GOT3 (cell line): Measurements from ENCODE around the gene TMEM213.

ENCODE experiments used
- DNase-seq: peaks from one replicate; lab custom pipeline; 2025; ENCODE audit warnings: mixed read lengths; lab: John Stamatoyannopoulos, UW

The TMEM213 gene

DNA sequence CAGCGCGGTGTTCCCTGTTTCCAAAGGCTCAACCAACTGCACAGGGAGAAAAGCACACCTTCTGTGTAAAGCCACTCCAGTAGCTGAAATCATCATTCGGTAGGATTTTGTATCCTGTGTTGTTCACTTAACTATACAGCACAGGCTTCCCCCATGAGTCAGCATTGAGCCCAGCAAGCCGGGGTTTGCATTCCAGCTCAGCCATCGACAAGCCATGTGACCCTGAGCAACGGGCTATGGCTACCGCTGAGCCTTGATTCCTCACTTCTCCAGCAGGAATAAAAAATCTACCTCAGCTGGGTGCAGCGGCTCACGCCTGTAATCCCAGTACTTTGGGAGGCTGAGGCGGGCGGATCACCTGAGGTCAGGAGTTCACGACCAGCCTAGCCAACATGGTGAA is 44.3 kb downstream of the TMEM213 start:
- DNase-seq: no peak

DNA sequence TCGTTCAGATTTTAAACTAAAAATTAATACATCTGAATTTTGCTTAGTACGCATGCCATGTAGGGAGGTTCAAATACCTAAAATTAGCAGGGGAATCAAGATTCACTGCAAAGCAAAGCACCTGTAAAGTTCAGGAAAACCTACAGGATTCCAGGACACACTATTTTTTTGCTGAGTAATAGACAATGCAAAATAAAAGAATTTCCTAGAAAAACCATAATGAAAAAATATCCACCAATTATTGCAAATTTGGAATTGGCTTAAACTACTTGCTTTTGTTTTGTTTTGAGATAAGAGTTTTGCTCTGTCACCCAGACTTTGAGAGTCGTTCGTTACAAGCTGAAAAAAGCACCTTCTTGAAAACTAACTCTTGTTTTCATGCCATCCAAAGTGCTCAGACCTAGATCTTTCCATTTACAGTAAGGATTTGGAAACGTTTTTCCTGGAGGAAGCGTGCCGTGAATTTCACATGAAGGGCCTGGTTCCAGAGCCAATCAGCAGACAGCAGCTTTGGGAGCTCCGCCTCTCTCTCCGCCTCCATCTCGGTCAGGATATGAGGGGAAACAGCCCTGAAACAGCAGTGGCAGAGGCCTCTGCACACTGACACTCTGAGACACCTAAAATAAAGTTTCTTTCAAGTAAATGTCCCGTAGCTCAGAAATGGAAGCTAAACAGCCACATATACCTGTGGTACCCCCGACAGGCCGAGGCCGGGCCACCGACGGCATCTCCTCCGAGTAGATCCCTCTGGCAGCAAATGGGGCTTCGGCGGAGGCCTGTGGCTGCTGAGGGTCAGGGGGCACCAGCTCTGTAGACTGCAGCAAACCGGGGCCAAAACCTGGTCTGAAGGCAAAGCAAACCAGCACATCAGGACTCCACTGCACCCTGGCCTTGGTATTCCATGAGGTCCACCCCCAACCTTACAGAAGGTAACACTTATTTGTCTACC is 46.1 kb downstream of the TMEM213 start:
- DNase-seq: no peak

DNA sequence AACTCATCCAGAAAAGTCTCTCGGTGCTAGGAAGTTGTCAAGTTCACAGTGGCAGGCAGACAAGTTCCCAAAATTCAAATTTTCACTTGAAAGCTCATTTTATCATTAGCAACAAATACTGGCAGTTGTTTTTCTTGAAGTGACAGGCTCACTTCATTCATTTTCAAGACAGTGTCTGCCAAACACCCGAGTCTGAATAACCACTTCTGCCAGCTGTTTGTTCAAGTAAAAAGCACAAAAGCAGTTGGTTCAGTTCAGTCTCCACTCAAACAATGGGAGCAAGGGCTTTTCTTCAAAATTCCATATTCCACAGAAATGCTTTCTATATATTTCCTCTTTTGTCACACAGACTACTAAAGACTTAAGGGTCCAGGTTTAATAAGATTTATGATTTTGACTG is 47.9 kb downstream of the TMEM213 start:
- no peak for DNase-seq

DNA sequence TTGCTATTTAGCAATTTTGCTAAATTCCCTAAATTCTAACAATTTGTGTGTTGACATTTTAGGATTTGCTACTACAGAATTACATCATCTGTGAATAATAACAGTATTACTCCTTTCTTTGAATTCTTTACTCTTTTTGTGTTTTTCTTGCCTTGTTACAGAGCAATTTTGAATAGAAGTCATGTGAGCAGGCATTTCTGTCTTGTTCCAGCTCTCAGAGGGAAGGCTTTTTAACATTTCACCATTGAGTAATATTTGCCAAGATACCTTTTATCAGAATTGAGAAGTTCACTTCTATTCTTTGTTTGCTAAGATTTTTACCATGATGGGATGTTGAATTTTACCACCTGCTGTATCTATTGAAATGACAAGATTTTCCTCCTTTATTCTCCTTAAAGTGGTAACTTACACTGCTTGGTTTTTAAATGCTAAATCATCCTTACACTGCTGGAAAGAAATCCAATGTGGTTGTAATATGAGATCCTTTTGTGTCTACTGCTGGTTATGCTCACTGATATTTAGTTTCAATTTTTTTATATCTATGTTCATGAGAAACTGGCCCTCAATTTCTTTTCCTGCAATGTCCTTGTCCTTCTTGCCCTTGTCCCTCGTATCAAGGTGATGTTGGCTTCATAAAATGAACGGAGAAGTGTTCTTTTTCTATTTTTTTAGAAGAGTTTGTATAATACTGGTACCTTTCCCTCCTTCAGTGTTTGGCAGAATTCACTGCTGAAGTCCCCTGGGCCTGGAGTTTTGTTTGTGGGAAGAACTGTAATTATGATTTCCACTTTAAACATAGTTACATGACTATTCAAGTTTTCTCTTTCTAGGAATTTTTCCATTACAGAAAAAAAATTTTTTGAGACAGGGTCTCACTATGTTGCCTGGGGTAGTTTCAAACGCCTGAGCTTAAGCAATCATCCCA is 50.5 kb downstream of the TMEM213 start:
- no peak for DNase-seq

DNA sequence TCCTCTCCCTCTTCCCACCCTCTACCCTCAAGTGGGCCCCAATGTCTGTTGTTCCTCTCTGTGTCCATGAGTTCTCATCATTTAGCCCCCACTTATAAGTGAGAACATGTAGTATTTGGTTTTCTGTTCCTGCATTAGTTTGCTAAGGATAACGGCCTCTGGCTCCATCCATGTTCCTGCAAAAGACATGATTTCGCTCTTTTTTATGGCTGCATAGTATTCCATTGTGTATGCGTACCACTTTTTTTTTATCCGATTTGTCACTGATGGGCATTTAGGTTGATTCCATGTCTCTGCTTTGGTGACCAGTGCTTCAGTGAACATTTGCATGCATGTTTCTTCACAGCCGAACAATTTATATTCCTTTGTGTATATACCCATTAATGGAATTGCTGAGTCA is 51.9 kb downstream of the TMEM213 start:
- no peak for DNase-seq

DNA sequence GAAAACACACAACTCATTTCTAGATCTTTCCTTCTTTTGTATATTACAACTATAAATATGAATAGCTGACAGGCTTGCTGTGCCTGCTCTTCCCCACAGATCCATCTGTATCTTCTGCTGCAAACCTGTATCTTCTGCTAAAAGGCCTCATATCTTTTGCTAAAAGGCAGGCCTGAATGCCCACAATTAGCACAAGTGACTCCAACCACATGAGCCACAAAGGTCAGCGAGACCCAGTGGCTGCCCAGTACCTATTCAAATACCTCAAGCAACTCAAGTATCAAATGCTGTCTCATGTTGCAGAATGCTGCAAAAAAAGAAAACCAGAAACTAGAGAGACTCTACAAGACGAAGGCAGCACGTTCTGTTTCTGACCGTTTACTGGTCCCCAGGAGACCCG is 54.7 kb downstream of the TMEM213 start:
- DNase-seq: no peak

DNA sequence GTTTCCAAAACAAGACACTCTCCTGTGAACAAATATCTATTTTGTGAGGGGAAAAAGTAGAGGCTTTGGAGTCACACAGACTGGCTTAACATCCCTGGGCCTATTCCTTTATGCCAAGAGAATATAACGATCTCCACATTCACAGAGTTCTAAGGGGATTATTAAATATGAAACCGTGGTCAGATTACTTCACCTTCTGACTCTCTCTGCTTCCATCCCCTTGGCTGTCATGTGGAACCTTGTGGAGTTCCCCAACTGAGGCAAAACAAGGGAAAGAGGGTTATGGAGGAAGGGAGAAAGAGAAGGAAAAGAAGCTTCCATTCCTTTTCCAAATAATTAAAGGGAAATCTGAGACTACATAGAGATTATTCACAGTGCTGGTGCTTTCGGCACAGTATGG is 55.7 kb downstream of the TMEM213 start:
- DNase-seq: no peak

DNA sequence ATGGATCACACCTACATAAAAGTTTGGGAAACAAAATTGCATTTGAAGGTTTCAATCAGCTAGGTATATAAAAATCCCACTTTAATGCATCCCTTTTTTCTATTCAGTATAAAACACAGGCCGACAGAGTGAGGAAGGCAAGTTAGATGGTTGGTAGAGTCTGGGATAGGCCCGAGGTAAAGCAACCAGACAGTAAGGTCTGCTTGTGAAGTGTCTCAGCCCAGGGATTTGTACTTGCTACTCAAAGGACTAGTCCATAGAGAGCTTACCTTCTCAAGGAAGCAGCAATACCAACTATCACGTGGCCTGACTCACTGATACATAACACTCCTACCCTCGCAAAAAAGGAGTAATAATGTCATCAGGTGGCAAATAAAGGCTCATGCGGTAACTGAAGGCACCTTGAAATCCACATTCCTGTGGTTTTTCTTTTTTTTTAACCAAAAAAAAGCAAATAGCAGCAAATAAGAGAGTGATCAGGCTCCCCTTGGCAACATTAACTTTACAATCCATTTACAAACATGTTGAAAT is 56.4 kb downstream of the TMEM213 start:
- DNase-seq: no peak

DNA sequence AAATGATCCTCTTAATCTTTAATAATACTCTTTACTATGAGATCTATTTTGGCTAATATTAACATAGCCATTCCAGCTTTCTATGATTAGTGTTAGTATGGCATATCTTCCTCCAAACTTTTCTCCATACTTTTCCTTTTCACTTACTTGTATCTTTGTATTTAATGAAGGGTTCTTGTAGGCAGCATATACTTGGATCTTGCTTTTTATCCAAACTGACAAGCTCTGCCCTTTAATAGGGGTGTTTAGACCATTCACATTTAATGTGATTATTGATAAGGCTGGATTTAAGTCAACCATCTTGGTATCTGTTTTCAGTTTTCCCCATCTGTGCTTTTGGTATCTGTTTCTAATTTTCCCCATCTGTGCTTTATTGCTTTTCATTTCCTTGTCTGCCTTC is 59.9 kb downstream of the TMEM213 start:
- no peak for DNase-seq

DNA sequence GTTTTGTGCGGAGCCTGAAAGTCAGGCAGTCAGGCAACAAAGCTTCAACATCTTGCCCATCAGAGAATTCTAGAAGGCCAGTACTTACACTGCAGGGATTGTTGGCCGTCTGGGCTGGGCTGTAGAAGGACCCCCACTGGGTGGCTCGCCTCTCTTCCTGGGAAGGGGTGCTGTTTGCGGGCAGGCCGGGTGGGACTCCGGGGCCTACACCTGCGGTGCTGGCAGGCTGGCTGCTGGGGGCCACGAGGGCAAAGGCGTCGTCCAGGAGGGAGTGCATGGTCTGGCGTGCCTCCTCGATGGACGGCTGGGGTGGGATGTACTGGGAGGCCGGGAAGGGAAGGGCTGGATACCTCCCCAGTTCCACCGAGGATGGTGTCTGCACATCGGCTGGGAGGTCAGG is 63.3 kb downstream of the TMEM213 start:
- no peak for DNase-seq

DNA sequence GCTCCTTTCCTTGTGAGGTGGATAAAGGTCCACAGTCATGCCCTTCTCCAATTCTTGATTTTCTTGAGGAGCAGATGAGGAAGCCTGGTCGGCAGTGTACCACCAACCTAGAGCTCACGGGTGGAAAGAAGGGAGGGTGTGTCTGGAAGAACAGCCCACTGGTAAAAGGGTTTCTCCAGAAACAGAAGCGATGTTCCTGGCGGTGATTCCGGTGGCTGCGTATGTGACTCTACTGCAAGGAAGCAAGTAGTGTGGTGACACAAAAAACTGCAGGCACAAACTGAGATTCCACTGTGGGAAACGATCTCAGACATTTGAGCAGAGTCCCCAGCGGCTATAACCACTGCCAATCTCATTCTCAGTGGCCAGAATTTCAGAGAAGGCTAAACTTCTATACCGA is 66.1 kb downstream of the TMEM213 start:
- no peak for DNase-seq

DNA sequence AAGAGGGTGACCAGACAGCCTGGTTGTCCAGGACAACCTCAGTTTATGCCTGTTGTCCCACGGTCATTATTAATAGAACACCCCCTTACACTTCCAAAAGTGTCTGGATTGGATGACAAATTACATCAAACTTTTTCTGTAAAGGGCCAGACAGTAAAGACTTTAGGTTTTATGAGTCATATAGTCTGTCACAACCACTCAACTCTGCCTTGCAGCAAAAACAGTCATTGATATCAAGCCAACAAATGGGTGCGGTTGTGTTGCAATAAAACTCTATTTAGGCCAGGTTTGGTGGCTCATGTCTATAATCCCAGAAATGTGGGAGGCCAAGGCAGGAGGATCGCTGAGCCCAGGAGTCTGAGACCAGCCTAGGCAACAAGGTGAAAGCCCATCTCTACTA is 66.9 kb downstream of the TMEM213 start:
- DNase-seq: no peak

DNA sequence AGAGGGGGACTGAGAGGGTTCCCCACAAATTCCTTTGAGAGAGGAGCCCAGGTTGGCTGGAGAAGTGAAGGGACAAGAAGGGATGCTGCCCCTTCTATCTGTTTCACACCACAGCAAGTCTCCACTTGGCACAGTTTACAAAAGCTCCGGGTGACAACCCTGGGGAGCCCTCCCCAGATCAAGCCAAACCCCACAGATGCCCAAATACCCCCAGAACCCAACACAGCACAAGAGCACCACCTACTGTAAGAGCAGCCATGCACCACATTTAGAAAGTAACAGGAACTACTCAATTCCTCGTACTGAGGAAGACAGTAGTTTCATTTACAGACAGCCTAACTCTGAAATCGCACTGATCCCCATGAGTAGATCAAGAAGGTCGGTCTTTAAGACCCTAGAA is 68.0 kb downstream of the TMEM213 start:
- DNase-seq: no peak

DNA sequence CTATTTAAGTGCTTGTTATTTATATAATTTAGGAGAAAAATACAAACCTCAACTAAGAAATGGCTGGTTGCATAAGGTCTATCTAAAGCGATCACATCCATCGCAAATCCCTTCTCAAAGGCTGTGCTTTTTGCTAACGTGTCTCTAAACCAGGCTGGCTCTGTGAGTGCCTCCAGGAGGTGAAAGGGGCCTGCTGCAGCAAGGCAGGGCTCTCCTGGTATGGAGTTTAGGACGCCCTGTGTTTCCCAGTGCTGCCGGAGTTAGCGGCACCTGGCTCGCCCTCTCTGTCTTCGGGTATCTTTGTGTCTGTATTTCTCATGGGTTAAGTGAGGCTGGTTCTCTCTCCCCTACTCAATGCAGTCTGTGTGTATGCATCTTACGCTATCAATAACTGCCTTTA is 68.6 kb downstream of the TMEM213 start:
- DNase-seq: no peak

DNA sequence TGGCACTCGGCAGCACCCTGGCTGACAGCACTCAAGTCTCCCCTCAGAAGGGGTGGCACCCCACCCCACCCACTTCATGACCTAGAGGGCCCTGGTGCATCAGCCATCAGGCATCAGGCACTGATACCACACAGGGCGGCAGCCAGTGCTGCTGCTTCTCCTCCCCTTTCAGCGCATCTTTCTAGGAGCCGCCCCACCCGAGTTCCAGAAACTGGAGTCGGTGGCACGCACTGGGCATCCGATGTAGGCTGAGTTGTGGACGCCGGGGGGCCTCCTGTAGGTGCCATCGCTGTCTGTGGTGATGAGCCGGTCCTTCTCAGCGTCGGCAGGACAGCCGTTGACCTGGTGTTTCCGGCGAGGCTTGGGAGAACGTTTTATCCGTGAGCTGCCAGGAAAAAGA is 70.0 kb downstream of the TMEM213 start:
- no peak for DNase-seq

DNA sequence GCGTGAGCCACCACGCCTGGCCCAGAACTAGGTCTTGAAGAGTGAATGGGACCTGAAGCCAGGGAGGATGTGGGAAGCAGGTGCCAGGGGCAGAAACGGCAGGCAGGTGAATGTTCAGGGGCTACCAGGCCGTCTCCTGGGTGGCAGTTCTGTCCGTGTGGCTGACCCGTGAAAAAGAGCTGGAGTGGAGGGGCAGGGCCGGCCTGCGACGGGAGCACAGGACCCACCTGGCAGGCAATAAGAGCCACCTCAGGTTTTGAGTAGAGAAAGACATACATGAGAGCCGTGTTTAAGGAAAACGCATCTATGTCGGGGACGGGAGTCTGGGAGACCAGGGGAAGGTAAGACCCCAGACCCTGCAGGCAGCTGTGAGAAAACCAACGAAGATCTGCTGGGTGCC is 70.9 kb downstream of the TMEM213 start:
- no peak for DNase-seq

DNA sequence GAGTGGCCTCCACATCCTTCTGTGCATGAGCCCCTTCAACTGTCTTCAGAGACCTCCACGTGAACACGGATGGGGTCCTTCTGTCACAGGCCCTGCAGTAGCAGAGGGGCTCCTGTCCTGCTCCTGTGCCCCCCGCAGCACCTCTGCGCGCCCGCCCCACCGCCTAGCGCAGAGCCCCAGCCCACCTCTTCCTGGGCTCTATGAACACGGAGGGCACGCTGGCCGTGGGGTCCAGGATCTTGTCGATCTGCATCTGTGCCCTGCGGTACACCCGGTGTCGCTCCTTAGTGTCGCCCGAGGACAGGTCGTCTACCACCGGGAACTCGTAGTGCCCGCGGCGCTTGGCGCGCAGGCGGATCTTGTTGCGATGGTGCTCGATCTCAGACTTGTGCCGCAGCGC is 71.6 kb downstream of the TMEM213 start:
- DNase-seq: no peak

DNA sequence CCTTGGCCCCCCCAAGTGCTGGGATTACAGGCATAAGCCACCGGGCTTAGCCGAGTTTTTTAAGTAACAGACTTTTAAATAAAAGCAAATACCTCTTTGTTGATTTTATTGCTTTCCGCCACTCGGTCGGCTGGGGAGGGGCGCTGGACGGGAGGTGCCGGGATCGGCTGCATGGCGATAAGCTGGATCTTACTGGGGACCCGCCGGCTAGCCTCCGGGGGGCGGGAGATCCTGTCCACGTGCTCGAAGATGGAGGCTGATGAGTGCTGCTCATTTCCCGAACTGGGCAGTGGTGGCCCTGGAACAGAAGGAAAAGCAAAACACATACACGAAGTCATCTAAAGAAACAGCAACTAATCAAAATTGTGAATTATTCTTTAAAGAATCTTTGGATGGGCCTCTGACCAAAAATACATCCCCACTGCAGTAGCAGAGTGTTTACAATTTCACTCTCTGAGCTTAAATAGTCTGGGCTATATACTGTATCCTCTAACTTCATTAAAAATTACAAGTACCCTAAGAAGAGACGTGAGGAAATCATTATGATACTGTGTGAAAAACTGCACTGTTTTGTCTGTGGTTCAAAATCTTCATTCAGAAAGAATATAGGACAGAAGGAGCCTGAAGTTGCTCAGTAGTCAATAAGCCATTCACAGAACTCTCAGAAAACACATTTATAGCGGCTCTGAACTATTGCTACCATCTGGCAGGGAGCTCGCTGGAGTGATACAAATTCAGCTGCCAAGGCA is 73.4 kb downstream of the TMEM213 start:
- no peak for DNase-seq

DNA sequence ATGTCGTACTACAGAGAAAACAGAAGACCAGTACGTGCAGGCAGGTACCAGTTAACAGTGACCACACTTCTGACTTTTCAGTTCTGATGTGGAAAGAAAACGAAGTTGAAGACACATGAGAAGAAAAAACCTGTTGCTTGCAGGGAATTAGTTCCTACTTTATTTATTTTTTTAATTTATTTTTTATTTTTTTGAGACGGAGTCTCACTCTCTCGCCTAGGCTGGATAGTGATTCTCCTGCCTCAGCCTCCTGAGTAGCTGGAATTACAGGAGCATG is 74.0 kb downstream of the TMEM213 start:
- DNase-seq: no peak

DNA sequence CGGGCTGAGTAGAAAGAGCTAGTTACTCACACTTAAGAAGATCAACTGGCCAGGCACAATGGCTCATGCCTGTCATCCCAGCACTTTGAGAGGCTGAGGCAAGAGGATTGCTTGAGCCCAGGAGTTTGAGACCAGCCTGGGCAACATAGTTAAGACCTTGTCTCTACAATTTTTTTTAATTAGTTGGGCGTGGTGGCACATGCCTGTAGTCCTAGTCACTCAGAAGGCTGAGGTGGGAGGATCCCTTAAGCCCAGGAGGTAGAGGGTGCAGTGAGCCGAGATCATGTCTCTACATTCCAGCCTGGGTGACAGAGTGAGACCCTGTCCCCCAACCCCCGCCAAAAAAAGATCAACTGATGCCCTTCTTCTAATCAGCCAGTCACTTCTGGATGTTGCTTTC is 74.8 kb downstream of the TMEM213 start:
- no peak for DNase-seq

DNA sequence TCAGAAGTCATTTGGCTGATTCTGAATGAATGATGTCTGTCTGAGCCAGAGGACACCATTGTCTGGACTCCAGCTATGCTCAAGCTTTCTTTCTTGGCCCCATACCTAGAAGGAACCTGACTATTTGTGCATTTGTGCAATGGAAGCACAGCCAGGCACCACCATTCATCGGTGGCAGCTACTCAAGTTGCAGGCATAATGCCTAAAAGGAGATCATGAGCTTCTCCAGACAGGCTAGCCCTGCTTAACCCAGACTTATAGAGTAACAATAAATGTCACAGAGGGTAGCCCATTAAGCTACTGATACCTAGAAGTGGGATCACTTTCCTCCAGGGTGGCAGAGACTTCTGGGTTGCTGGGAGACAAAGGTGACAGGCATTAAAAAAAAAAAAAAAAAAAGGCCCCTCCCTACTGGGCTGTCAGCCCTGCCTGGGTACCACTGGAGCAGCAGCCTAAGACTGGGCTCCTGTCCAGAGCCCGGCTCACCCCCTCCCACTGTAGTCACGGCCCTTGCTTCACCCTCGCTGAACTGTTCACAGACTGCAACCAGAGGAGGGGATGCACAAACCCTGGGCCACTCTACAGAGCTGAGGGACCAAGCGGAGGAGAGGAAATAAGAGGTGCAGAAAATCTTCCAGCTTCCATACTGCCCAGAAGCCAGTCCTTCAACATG is 75.6 kb downstream of the TMEM213 start:
- DNase-seq: no peak

DNA sequence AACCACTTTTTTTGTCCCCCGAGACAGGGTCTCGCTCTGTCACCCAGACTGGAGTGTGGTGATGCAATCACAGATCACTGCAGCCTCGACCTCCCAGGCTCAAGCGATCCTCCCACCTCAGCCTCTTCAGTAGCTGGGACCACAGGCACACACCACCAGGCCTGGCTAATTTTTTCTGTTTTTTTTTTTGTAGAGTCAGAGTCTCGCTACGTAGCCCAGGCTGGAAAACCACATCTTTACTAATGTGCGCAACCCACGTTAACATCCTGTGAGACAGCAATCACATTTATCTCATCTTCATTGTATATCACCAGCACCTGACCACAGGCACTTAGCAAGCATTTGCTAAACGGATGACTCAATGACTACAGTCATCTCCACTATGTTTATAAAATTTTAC is 78.0 kb downstream of the TMEM213 start:
- DNase-seq: no peak
